HCT116 (cell line): Measurements from ENCODE around the gene RIBC2. TPM values are rescaled to one million over a fixed set of nuclear protein-coding genes. Genes with fewer than 3 reads are reported as not detected.
"Not testable (repeated sequence)": the region's sequence is repeated elsewhere in the genome, so short reads cannot be mapped to it uniquely, and the experiment has no call there.

Source experiments
- ATAC-seq: fragments of 200-7000 bp; cut with Tn5 transposase; 2 replicates; pipeline ENCODE4 v1.9.1; 2020; ENCODE audit warnings: mild to moderate bottlenecking, moderate library complexity
- BruUV-seq: library from RNA; stranded (reverse); fragments of 400-500 nt; replicated peaks from 2 replicates; lab custom pipeline; 2021; lab: Mats Ljungman, UMichigan
- CTCF ChIA-PET: fragments of 300-600 bp; sonication (Branson Sonifier 250); formaldehyde crosslinking; loops from one replicate; lab custom pipeline; 2021; ENCODE audit warnings: antibody characterized with exemption; lab: Charles Lee
- POLR2A ChIA-PET: fragments of 300-600, 350-600 bp; sonication (Branson Sonifier 250); formaldehyde crosslinking; loops from one replicate; lab custom pipeline; 2021; ENCODE audit warnings: antibody characterized with exemption; lab: Charles Lee
- RAD21 ChIA-PET, 2 experiments: fragments of 300-600 bp; sonication (Branson Sonifier 250); formaldehyde crosslinking; loops; one replicate each; lab custom pipeline; 2023; ENCODE audit warnings: low total read pairs in 2 of 2; ENCODE audit not compliant: uncharacterized antibody in 2 of 2, unreplicated experiment in 2 of 2, low non-redundant PET in 1 of 2; lab: Charles Lee
- DNase-seq: peaks from one replicate; pipeline ENCODE4 v3.0.0-alpha.2; 2010; ENCODE audit warnings: low read depth, low spot score
- H2AFZ ChIP-seq: fragments of 200-600 bp; shearing (Covaris generic), sonication (generic); 2 replicates; pipeline ENCODE4 v1.6.1; 2017; ENCODE audit warnings: low read depth, mixed run types, mixed read lengths, antibody characterized with exemption, low read length; ENCODE audit not compliant: poor library complexity, severe bottlenecking
- H3K27ac ChIP-seq: 2 replicates; pipeline ENCODE4 v1.5.1; 2012; ENCODE audit warnings: low read depth, low read length
- H3K27me3 ChIP-seq: fragments of 200-600 bp; sonication (generic); 2 replicates; pipeline ENCODE4 v1.6.1; 2016; ENCODE audit warnings: mixed run types, low read length, mixed read lengths; ENCODE audit not compliant: insufficient read depth
- H3K36me3 ChIP-seq, 2 experiments: fragments of 200-500 bp in 1 of 2; fragments of 200-600 bp in 1 of 2; sonication (Bioruptor generic) in 1 of 2; sonication (generic) in 1 of 2; 2 replicates each; pipeline versions ENCODE4 v1.5.1 to v1.6.1; 2014 to 2016; ENCODE audit warnings: low read length in 2 of 2, inconsistent platforms in 1 of 2, mixed read lengths in 1 of 2, mixed run types in 1 of 2; ENCODE audit not compliant: insufficient read depth in 2 of 2, control insufficient read depth in 1 of 2
- H3K4me1 ChIP-seq, 2 experiments: fragments of 200-600 bp in 1 of 2; sonication (generic) in 1 of 2; 2 replicates each; pipeline versions ENCODE4 v1.5.1 to v1.6.1; 2012 to 2017; ENCODE audit warnings: low read length in 2 of 2, inconsistent platforms in 1 of 2, mild to moderate bottlenecking in 1 of 2, mixed read lengths in 1 of 2, mixed run types in 1 of 2, moderate library complexity in 1 of 2; ENCODE audit not compliant: insufficient read depth in 2 of 2, control insufficient read depth in 1 of 2
- H3K4me2 ChIP-seq: fragments of 200-600 bp; sonication (generic); 2 replicates; pipeline ENCODE4 v1.6.1; 2017; ENCODE audit warnings: mixed run types, low read length, mixed read lengths
- H3K4me3 ChIP-seq, 2 experiments: fragments of 200-600 bp in 1 of 2; sonication (generic) in 1 of 2; replicated peaks in 1 of 2; 2 replicates each; pipeline ENCODE4 v1.5.1; 2011 to 2016; ENCODE audit warnings: low read length in 2 of 2, control low read depth in 1 of 2, low read depth in 1 of 2, mild to moderate bottlenecking in 1 of 2, mixed read lengths in 1 of 2, mixed run types in 1 of 2
- H3K79me2 ChIP-seq: fragments of 200-600 bp; sonication (generic); 2 replicates; pipeline ENCODE4 v1.6.1; 2017; ENCODE audit warnings: mild to moderate bottlenecking, mixed run types, low read length, moderate library complexity, mixed read lengths; ENCODE audit not compliant: insufficient read depth
- H3K9ac ChIP-seq: fragments of 200-600 bp; sonication (generic); 2 replicates; pipeline ENCODE4 v1.6.1; 2016; ENCODE audit warnings: low read length, mixed read lengths
- H3K9me2 ChIP-seq: fragments of 200-600 bp; sonication (generic), shearing (Covaris generic); 2 replicates; pipeline ENCODE4 v1.6.1; 2017; ENCODE audit warnings: mixed run types, mild to moderate bottlenecking, moderate library complexity; ENCODE audit not compliant: insufficient read depth
- H3K9me3 ChIP-seq, 2 experiments: fragments of 200-500 bp in 1 of 2; fragments of 200-600 bp in 1 of 2; sonication (Bioruptor generic) in 1 of 2; sonication (generic) in 1 of 2; 2 replicates each; pipeline ENCODE4 v1.6.1; 2014 to 2017; ENCODE audit warnings: low read length in 2 of 2, mixed read lengths in 2 of 2, inconsistent platforms in 1 of 2, low read depth in 1 of 2, mild to moderate bottlenecking in 1 of 2, mixed run types in 1 of 2, moderate library complexity in 1 of 2; ENCODE audit not compliant: control insufficient read depth in 1 of 2, insufficient read depth in 1 of 2
- H4K20me1 ChIP-seq: fragments of 200-600 bp; sonication (generic), shearing (Covaris generic); 2 replicates; pipeline ENCODE4 v1.6.1; 2017; ENCODE audit warnings: mixed run types, mild to moderate bottlenecking, moderate library complexity; ENCODE audit not compliant: insufficient read depth
- RAD21 ChIP-seq: IDR thresholded peaks from 2 replicates; pipeline ENCODE4 v1.6.1; 2012; ENCODE audit warnings: low read depth, mild to moderate bottlenecking
- ZFX ChIP-seq: fragments of 450-650 bp; IDR thresholded peaks from 2 replicates; pipeline ENCODE4 v1.6.1; 2017
- intact Hi-C: fragments of 100-400 bp; cut with micrococcal nuclease; formaldehyde crosslinking; loops from 2 replicates; pipeline ENCODE4 v1.10.0; 2022
- total RNA-seq: library from RNA; stranded (reverse); gene quantifications from one replicate; pipeline ENCODE4 v1.2.1, GENCODE V29; 2021; ENCODE audit not compliant: unreplicated experiment
- TF ChIP-seq, protein P1 (sequence below), 3 experiments: fragments of 200-600 bp in 1 of 3; sonication (generic) in 1 of 3; IDR thresholded peaks in 2 of 3; conservative IDR thresholded peaks in 1 of 3; 2 replicates each; pipeline ENCODE4 v1.5.1; 2012 to 2017; ENCODE audit warnings: low read depth in 2 of 3, low read length in 2 of 3, antibody characterized with exemption in 1 of 3, borderline replicate concordance in 1 of 3, control low read depth in 1 of 3, mild to moderate bottlenecking in 1 of 3, mixed read lengths in 1 of 3, mixed run types in 1 of 3, moderate library complexity in 1 of 3; ENCODE audit not compliant: insufficient read depth in 1 of 3

Gene RIBC2
- total RNA-seq, 1 experiment from 2014 or later = 8.3 TPM

DNA sequence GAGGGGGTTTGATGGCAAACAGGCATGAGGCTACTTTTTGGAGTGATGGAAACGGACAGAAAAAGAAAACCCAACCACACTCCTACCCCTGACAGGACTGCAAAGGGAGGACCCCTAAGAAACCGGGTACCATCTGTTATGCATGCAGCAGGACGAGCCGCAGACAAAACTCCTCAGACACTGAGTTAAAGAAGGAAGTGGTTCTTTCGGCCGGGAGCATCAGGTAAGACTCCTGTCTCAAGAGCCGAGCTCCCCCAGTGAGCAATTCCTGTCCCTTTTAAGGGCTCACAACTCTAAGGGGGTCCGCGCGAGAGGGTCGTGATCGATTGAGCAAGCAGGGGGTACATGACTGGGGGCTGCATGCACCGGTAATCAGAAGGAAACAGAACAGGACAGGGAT is 27.2 kb downstream of the RIBC2 start:
- not testable (repeated sequence) for ATAC-seq, DNase-seq, H3K79me2 ChIP-seq, H3K4me3 ChIP-seq, H3K27ac ChIP-seq, H3K9ac ChIP-seq, H3K9me3 ChIP-seq, H3K4me1 ChIP-seq, H3K36me3 ChIP-seq, H3K27me3 ChIP-seq, H2AFZ ChIP-seq, H4K20me1 ChIP-seq, BruUV-seq, H3K9me2 ChIP-seq
- ChIA-PET RAD21 (interaction anchor here in 1 of 2 experiments (1.0 kb wide), 1 partner anchor 114 kb away, joined by 3 read pairs; no protein-coding TSS in a partner anchor), CTCF (interaction anchor here (1.0 to 3.0 kb wide), 7 partner anchors 8 to 169 kb away, joined by 3 to 22 read pairs (median 4); no protein-coding TSS in a partner anchor), POLR2A (interaction anchor here (1.9 kb wide), 1 partner anchor 113 kb away, joined by 5 read pairs; no protein-coding TSS in a partner anchor)
- peak overlapping the region; percentile 35; the same call in 1 of the 2 replicates for H3K4me2 ChIP-seq
- intact Hi-C loops = loop anchor here (1.0 kb wide), 1 partner anchor 113 kb away; no protein-coding TSS in a partner anchor

GRCh38 chr22:45441138-45441537 is 27.6 kb downstream of the RIBC2 start:
- no peak overlapping the region for H3K9ac ChIP-seq
- no peaks in the 10 kb centered on the region for H3K79me2 ChIP-seq
- intact Hi-C loops = loop anchor here (1.0 kb wide), 1 partner anchor 112 kb away; no protein-coding TSS in a partner anchor
- DNase-seq (peak; percentile 42), ATAC-seq (peak; percentile 99)
- TF ChIP-seq ZFX = no peak
- TF ChIP-seq, protein P1, sequence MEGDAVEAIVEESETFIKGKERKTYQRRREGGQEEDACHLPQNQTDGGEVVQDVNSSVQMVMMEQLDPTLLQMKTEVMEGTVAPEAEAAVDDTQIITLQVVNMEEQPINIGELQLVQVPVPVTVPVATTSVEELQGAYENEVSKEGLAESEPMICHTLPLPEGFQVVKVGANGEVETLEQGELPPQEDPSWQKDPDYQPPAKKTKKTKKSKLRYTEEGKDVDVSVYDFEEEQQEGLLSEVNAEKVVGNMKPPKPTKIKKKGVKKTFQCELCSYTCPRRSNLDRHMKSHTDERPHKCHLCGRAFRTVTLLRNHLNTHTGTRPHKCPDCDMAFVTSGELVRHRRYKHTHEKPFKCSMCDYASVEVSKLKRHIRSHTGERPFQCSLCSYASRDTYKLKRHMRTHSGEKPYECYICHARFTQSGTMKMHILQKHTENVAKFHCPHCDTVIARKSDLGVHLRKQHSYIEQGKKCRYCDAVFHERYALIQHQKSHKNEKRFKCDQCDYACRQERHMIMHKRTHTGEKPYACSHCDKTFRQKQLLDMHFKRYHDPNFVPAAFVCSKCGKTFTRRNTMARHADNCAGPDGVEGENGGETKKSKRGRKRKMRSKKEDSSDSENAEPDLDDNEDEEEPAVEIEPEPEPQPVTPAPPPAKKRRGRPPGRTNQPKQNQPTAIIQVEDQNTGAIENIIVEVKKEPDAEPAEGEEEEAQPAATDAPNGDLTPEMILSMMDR (IDR thresholded peaks at IDR 0.05 in 2 of 3, conservative IDR thresholded peaks at IDR 0.05 in 1 of 3; ENCODE audit: borderline replicate concordance in 1 of 3, insufficient read depth in 1 of 3, low read depth in 2 of 3, low read length in 2 of 3) = peak; percentile 73 to 75 (median 73)
- peak; percentile 75 for TF ChIP-seq RAD21
- CTCF ChIA-PET = interaction anchor here (1.0 to 3.0 kb wide), 8 partner anchors 8 to 195 kb away, joined by 3 to 22 read pairs (median 4); no protein-coding TSS in a partner anchor
- H3K36me3 ChIP-seq = no peaks in the 10 kb centered on the region
- H3K27ac ChIP-seq = no peak overlapping the region
- H3K9me3 ChIP-seq = no peaks in the 10 kb centered on the region
- peaks cover 0 to 2% of the 10 kb centered on the region in 2 experiments; a peak in 1 of 4 replicates for H3K4me1 ChIP-seq
- POLR2A ChIA-PET = interaction anchor here (1.9 kb wide), 1 partner anchor 113 kb away, joined by 5 read pairs; no protein-coding TSS in a partner anchor
- BruUV-seq = no TSS peak
- H3K4me2 ChIP-seq = peak overlapping the region; percentile 35; the same call in 1 of the 2 replicates
- no peaks in the 10 kb centered on the region for H3K27me3 ChIP-seq
- RAD21 ChIA-PET = interaction anchor here in 1 of 2 experiments (1.0 kb wide), 1 partner anchor 113 kb away, joined by 3 read pairs; no protein-coding TSS in a partner anchor
- H3K4me3 ChIP-seq = no peak overlapping the region
- H2AFZ ChIP-seq = no peak overlapping the region
- no peaks in the 10 kb centered on the region for H4K20me1 ChIP-seq
- no peaks in the 10 kb centered on the region for H3K9me2 ChIP-seq
